HuH-7 (cell line): Measurements from ENCODE around the gene KCNK4.

Source experiments
- DNase-seq: peaks from one replicate; pipeline ENCODE4 v3.0.0; 2011; ENCODE audit warnings: low spot score

KCNK4 gene

DNA sequence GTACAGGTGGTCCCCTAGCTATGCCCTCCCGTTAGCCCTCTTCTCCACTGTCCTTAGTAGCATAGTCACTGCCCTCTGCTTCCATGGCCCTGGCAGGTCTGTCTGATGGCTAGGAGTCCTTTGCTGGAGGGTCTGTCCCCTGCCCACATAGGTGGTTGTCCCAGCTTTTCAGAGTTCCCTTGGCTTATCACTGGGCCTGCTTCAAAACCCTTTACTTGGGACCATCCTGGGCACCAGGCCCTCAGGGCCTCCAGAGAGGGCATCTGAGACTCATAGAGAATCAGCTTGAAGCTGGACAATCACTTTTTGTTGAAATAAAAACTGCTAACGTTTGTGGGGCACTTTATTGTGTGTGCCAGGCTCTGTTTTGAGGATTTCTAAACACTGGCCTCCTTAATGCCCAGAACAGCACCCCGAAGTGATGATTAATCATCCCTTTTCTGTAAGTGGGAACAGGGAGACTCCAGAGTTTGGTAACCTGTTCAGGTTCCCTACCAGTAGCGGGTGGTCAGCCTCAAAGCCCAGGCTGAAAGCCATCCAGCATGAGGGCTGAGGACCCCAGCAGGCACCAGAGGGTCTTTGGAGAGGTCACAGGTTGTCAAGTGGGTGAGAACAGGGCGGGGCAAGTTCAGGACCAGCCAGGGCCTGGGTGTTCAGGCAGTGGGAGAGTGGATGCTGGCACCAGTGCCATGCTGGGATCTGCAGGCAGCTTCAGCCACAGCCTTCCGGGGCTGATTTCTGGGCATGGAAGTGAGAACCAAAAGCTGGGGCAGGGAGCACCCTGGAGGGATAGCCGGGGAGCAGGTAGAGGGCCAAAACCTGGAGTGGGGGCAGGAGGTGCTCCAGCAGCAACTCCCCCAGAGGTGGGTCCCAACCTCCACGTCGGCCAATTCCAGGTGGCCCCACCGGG, 495 bp upstream of the KCNK4 start:
- DNase-seq: no peak

DNA sequence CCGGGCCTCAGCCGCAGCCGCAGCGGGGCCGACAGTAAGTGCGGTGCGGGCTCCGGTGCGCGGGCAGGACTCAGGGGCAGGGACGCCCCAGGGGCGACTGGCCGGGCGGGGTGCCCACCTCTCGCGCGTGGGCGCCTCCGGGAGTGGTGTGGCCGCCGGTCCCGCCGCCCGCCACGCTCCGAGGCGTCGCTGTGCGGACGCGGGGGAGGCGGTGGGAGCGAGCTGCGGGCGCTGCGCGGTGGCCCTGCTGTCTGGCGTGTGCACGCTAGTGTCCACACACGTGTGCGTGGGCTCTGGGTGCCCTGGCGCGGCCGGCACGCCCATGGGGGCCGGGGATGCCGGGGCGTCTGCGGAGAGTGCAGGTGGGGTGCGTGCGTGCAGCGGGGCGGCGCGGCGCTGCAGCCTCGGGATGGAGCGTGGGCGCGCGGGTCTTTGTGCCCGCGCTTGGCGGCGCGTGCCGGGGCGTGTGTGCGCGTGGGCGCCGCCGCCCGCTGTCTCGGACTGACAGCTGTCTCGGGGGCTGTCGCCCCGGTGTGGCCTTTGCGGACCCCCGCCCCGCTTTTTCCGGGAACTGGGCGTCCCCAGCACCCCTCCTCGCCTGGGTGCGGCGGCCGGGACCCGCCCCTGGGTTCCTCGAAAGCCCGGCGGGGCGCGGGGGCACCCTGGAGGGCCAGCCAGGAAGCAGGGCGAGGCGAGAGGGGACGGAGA, 804 bp downstream of the KCNK4 start:
- DNase-seq: no peak

DNA sequence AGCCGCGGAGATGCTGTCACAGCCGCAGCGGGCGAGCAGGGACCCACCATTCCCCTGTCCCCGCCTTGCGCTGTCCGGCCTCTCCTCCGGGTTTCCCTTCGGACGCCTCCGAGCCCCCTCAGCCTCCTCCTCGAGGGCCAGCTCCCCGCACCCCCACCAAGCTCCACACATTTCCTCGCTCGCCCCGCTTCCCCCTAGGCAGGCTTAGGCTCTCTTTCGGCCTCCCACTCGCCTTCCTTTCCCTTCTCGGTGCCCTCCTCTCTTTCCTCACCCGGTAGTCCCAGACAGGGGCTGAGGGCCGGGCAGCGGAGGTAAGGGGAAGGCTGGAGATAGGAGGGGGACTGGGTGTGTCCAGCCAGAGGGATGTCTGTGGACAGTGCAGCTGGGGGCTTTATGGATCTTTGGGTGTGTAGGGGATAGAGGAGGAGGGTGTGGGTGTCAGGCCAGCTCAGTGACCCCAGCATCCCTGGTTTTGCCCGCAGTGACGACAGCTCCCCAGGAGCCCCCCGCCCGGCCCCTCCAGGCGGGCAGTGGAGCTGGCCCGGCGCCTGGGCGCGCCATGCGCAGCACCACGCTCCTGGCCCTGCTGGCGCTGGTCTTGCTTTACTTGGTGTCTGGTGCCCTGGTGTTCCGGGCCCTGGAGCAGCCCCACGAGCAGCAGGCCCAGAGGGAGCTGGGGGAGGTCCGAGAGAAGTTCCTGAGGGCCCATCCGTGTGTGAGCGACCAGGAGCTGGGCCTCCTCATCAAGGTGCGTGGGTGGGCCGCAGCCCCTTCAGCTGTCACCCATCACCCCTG, 1.6 kb downstream of the KCNK4 start:
- no peak for DNase-seq

DNA sequence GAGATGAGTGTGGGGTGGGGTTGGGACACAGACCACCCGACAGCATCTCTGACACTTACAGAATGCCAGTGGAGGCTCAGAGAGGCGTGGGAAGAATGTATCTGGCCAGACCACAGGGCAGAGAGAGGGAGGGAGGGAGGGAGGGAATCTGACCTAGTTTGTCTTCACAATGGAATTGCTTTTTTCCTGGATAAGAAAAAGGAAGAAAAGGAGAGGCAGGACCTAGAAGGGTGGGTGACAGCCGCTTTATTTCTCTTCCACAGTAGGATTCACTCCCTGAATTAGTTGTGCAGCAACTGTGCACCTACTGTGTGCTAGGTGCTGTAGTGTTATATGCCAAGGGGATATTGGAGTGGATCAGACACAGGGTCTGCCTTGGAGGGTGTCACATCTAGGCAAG, 3.7 kb downstream of the KCNK4 start:
- no peak for DNase-seq

DNA sequence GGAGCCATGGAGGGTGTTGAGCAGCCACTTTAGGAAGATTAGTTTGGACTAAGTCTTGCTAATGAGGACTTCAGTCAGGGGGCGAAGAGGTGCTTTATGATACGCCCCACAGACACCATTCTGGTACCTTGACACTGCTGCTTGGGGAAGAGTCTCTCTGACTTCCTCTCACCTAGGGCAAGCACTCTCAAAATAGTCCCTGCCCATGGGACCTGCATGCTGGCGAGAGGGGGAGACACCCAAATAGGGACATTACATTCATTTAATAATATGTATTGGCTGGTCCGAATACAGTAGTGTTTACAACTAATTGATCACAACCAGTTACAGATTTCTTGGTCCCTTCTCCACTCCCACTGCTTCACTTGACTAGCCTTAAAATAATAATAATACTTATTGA, 4.7 kb downstream of the KCNK4 start:
- DNase-seq: no peak

DNA sequence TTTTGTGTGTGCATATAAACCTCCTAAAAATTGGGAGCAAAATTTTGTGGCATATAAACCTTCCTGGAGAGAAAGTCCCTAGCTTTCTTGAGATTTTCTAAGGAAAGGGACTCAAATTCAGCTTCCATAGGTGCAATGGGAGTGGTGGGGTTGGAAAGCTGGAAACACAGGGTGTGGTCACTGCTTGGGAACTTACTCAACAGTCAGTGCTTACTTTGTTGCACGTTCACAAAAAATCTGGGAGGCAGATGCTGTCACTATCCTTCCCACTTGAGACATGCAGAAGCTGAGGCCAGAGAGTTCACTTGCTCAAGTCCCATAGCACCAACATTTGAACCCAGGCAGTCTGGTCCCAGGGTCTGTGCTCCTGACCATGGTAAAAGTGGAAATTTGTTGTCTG, 5.1 kb downstream of the KCNK4 start:
- DNase-seq: no peak

DNA sequence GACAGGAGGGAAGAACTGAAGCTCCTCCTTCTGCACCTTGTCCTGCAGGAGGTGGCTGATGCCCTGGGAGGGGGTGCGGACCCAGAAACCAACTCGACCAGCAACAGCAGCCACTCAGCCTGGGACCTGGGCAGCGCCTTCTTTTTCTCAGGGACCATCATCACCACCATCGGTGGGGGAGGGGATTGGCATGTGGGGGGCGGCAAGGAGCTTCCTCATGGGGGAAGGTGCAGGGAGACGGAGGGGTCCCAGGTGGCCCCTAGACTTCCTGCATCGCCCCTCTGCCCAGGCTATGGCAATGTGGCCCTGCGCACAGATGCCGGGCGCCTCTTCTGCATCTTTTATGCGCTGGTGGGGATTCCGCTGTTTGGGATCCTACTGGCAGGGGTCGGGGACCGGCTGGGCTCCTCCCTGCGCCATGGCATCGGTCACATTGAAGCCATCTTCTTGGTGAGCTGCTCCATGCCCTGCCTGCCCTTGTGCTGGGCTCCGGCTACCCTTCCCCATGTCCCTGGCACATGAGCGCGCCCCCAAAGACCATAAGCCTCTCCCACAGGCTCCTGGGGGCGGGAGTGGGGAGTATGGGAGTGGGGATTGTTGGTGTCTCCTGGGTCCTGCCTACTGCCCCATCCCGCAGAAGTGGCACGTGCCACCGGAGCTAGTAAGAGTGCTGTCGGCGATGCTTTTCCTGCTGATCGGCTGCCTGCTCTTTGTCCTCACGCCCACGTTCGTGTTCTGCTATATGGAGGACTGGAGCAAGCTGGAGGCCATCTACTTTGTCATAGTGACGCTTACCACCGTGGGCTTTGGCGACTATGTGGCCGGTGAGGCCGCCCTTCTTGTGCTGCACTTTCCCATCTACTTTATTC, 6.0 kb downstream of the KCNK4 start:
- no peak for DNase-seq

DNA sequence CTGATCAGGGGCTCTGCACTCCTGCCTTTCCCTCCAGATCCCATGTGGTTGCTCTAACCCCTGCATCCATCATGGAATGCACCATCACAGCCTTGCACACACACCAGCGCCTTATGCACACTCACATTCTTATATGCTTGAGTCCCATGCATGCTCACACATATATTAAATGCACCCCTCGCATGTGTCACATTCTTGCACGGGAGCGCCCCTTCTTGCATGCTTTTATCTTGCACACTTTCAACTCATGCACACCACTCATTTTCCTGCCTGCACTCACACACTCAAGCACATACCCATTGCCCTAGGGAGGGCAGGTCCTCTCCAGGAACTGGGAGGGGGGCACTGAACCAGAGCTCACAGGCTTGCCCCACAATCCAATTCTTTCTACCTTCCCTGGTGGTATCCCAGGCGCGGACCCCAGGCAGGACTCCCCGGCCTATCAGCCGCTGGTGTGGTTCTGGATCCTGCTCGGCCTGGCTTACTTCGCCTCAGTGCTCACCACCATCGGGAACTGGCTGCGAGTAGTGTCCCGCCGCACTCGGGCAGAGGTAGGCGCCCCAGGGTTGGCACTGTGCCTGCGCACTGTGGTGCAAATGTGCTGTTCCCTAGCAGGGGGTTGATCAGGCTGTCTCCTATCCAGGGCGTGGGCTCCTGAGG, 6.7 kb downstream of the KCNK4 start:
- no peak for DNase-seq

DNA sequence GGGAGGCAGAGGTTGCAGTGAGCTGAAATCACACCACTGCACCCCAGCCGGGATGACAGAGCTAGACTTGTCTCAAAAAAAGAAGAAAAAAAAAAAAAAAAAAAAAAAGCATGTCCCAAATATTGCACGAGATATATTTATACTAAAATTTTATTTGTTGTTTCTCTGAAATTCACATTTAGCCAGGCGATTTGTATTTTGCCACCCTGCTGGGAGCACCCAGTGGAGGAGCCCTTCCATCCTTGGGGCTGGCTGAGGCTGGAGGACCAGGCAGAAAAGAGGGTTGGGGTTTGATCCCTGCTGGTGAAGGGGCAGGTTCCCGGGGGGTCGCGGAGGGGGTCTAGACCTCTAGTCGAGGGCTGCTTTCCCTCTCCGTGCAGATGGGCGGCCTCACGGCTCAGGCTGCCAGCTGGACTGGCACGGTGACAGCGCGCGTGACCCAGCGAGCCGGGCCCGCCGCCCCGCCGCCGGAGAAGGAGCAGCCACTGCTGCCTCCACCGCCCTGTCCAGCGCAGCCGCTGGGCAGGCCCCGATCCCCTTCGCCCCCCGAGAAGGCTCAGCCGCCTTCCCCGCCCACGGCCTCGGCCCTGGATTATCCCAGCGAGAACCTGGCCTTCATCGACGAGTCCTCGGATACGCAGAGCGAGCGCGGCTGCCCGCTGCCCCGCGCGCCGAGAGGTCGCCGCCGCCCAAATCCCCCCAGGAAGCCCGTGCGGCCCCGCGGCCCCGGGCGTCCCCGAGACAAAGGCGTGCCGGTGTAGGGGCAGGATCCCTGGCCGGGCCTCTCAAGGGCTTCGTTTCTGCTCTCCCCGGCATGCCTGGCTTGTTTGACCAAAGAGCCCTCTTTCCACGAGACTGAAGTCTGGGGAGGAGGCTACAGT, 8.1 kb downstream of the KCNK4 start:
- DNase-seq: no peak

DNA sequence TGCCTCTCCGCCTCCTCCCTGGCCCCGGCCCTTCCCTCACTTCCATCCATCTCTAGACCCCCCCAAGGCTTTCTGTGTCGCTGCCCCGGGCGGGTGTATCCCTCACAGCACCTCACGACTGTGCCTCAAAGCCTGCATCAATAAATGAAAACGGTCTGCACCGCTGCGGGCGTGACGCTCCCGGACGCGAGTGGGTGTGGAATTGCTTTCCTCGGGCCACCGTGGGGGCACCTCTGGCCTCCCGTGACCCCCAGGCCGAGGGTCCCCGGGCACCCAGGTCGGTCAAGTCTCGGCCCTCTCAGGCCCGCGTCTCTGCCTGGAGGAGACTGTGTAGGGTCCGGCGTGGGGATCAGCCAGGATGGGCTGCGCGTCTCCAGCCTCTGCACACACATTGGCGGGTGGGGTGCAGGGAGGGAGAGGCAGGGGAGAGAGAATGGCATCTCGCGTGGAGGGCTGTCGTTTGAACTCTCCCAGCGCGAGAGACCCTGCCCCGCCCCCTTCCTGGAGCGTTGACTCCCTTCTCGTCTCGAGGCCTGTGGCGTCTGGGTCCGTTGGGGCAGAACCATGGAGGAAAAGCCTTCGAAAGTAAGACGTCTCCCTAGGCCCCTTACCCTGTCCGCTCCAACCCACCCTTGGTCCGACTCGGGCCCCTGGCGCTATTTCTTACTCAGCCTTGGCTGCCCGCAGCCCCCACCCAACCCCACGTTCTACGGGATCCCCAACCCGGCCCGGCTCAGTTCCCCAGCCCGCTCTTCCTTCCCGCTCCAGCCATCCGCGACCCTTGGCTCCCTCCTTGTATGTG, 8.9 kb downstream of the KCNK4 start, which contains the start of gene CATSPERZ:
Gene CATSPERZ (plus strand): TSS at position 512 of the 802 bp plus-strand sequence. CDS start 53 bp downstream, at position 565.
- no peak for DNase-seq

DNA sequence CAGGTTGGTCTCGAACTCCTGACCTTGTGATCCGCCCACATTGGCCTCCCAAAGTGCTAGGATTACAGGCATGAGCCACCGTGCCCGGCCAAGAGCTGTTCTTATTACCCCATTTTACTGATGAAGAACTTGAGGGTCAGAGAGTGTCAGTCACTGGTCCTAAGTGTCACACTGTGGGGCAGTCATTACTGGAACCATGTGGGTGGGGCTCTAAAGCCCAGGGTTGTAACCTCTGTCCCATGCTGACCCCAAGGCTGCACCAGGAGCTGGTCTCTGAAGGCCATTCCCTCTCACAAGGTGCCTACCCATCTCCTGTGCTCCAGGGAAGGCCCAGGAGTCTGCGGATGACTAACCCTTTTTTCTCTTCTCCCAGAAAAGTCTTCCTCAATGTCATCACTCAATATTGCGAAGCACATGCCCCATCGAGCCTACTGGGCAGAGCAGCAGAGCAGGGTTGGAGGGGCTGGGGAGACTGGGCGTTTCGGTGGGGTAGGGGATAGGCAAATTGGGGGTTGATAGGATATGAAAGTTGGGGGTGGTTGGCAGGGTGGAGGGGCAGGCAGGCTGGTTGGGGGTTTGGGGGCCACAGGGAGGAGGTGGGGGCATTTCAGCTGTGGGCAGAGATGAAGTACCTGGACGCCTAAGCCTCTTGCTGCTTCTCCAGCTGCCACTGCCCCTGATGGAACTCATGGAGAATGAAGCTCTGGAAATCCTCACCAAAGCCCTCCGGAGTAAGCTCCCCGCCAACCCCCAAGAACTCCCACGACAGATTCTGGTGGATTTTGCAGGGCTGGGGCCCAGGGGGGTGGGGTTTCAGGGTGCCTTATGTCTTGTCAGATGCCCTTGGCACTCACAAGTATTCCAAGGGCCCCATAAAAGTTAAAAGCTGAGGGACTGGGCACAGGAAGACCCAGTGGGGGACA, 12.3 kb downstream of the KCNK4 start:
- no peak for DNase-seq

DNA sequence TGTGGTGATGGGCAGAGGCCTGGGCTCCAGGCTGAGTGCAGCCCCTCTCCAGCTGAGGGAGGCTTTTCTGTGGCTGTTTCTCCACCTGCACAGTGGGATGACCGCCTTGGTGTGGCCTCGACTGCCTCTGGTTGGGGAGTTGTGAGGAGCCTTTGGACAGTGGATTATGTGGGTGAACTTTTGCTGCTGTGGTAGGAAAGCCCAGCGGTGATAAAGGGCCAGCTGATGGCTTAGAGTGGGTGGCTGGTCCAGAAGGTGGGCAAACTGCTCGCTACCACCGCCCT, 12.9 kb downstream of the KCNK4 start:
- DNase-seq: no peak

DNA sequence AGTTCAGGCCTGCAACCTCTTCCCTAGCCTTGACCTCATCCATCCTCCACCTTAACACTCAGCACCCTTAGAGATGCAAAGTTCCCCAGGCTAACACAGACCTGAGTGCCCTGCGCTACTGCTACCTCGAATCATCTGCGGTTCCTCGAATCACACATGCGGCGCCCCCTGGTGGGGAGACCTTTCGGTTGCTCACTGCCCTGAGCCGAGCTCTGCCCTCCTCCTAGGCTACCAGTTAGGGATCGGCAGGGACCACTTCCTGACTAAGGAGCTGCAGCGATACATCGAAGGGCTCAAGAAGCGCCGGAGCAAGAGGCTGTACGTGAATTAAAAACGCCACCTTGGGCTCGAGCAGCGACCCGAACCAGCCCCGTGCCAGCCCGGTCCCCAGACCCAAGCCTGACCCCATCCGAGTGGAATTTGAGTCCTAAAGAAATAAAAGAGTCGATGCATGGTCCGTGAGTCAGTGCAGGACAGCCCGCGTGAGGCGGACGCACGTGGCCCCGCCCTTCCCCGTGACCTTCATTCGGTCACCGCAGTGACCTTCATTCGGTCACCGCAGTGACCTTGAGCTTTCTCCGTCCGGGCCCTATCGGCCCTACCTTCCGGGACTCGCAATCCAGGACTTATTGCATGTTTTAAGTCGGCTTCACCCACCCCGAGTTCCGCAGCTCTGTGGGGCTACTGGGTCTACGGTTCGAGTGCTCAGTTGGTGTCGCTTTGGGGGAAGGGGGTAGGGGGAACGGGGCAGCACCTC, 13.4 kb downstream of the KCNK4 start:
- peak; percentile 80 for DNase-seq

DNA sequence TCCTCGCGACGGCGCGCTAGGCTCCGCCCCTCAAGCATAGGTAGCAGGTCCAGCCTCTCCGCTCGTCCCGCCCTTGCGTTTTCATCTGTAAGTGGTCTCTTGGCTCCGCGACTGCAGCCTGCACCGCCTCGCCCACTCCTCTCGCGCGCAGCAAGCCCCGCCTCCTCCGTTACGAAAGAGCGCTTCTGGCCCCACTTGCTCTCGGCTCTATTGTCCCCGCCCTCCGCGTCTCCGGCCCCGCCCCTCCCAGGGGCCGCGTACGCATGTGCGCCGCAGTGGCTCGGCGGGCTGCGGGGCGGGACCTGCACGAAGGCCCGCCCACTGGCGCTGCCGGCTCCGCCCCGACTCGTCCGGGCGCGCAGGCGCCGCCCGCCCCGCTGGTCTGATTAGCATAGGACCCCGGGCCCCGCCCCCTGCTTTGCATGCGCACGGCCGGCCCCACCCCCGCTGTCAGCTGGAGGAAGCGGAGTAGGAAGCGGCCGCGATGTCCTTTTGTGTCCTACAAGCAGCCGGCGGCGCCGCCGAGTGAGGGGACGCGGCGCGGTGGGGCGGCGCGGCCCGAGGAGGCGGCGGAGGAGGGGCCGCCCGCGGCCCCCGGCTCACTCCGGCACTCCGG, 14.1 kb downstream of the KCNK4 start, which contains the start of gene ESRRA:
Gene ESRRA (plus strand): TSS at position 450 of the 616 bp plus-strand sequence. CDS start 1,656 bp downstream, outside the sequence.
- peak; percentile 85 for DNase-seq

DNA sequence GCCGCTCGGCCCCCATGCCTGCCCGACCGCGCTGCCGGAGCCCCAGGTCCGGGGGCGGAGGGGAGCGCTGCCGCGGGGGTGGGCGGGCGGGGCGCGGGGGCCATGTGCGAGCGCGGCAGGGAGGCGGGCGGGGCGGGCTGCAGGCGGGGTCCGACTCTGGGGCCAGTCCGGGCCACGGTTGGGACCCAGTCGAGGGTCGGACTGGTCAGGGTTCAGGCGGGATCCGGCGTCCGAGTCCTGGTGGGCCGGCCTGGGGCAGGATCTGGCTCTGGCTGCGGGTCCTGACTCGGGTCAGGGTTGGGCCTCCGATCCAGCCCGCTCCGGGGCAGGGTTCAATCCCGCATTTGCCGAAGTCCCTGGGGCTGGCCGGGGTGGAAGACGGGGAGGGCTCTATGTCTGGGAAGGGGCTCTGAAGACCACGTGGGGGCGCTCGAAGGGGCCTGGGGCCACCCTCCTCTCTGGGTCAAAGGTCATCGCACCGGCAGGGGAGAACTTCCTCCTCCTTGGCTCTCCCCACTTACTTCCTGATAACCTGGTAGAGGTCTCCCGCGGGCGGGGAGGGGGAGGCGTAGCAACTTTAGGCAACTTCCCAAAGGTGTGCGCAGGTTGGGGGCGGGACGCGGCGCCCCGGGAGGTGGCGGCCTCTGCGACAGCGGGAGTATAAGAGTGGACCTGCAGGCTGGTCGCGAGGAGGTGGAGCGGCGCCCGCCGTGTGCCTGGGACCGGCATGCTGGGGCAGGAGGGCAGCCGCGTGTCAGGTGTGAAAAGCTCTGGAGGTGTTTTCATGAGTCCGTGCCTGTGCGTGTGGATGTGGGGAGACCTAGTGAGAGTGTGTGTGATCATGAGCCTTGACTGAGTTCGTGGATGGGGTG, 14.8 kb downstream of the KCNK4 start:
- DNase-seq: peak; percentile 58

DNA sequence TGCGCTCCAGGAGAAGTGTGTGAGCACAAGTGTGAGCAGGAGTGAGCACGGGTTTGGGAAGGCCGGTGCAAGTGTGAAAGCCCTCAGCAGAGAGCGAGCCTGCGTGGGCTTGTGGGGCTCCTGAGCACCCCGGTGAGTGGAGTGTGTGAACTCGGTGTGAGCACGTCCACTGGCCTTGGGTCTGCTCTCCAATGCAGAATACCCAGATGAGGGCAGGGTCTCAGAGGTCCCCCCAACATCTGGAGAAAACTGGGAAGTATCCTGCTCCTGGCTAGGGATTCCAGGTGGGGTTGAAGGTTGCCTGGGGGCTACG, 15.4 kb downstream of the KCNK4 start:
- no peak for DNase-seq
